Activated naive CD8-positive, alpha-beta T cell treated with anti-CD3 and anti-CD28 coated beads, Interleukin-2, amount 50 U/mL, for 16 hours (primary cell): ENCODE measurements around the gene SEPTIN5.

ENCODE experiments used
- DNase-seq: peaks from one replicate; pipeline ENCODE4 v3.0.0-alpha.2; 2020; ENCODE audit warnings: low read depth, low spot score

Gene SEPTIN5

GRCh38 chr22:19733755-19734154 is 19.5 kb downstream of the SEPTIN5 start:
- no peak for DNase-seq

- DNase-seq = no peak
Measured at GRCh38 chr22:19734163-19734562, 19.9 kb downstream of the SEPTIN5 start.

GRCh38 chr22:19734837-19735382 is 20.6 kb downstream of the SEPTIN5 start:
- no peak for DNase-seq

GRCh38 chr22:19735665-19736510 is 21.6 kb downstream of the SEPTIN5 start:
- no peak for DNase-seq

GRCh38 chr22:19737846-19738663 is 23.8 kb downstream of the SEPTIN5 start:
- no peak for DNase-seq

- no peak for DNase-seq
Measured at GRCh38 chr22:19738664-19739447, 24.6 kb downstream of the SEPTIN5 start.

GRCh38 chr22:19739448-19739895 is 25.2 kb downstream of the SEPTIN5 start:
- no peak for DNase-seq

- no peak for DNase-seq
Measured at GRCh38 chr22:19739911-19740449, 25.7 kb downstream of the SEPTIN5 start.

- DNase-seq = no peak
Measured at GRCh38 chr22:19740586-19740985, 26.3 kb downstream of the SEPTIN5 start.

- DNase-seq = no peak
Measured at GRCh38 chr22:19741053-19741452, 26.8 kb downstream of the SEPTIN5 start.

GRCh38 chr22:19742160-19743066 is 28.1 kb downstream of the SEPTIN5 start:
- DNase-seq = no peak

- DNase-seq = no peak
Measured at GRCh38 chr22:19743081-19743480, 28.8 kb downstream of the SEPTIN5 start.

- no peak for DNase-seq
Measured at GRCh38 chr22:19743651-19744050, 29.3 kb downstream of the SEPTIN5 start.

- no peak for DNase-seq
Measured at GRCh38 chr22:19744350-19745006, 30.2 kb downstream of the SEPTIN5 start.

- no peak for DNase-seq
Measured at GRCh38 chr22:19745155-19746101, 31.1 kb downstream of the SEPTIN5 start.

- no peak for DNase-seq
Measured at GRCh38 chr22:19746726-19747125, 32.4 kb downstream of the SEPTIN5 start.

GRCh38 chr22:19747551-19747950 is 33.2 kb downstream of the SEPTIN5 start:
- DNase-seq = no peak

- DNase-seq = no peak
Measured at GRCh38 chr22:19748139-19748538, 33.8 kb downstream of the SEPTIN5 start.
